Measurements from ENCODE around the gene ZNF324.
"Not testable (repeated sequence)": the region's sequence is repeated elsewhere in the genome, so short reads cannot be mapped to it uniquely, and the experiment has no call there.

ZNF324 gene

GRCh38 chr19:58466760-58467589, at the start of gene ZNF324:
Gene ZNF324, plus strand, starts transcription at chr19:58467080. Its CDS starts 2,106 bp downstream, at chr19:58469186.
- DNase-seq (ENCODE audit: extremely low read depth in 1 of 2, low read depth in 1 of 2): peak; percentile 96 to 97

- DNase-seq (ENCODE audit: extremely low read depth in 1 of 2, low read depth in 1 of 2): no peak
Measured at GRCh38 chr19:58428617-58429016, 38.3 kb upstream of the ZNF324 start.

GRCh38 chr19:58429745-58430144, 37.1 kb upstream of the ZNF324 start:
- no peak for DNase-seq (ENCODE audit: extremely low read depth in 1 of 2, low read depth in 1 of 2)

GRCh38 chr19:58434217-58434616, 32.7 kb upstream of the ZNF324 start:
- no peak for DNase-seq (ENCODE audit: extremely low read depth in 1 of 2, low read depth in 1 of 2)

- peak; percentile 85 to 95 for DNase-seq (ENCODE audit: extremely low read depth in 1 of 2, low read depth in 1 of 2)
Measured at GRCh38 chr19:58439576-58440554, 27.0 kb upstream of the ZNF324 start, which contains the start of gene ZNF132. Gene ZNF132, minus strand, starts transcription at chr19:58440153. Its CDS starts 332 bp downstream, at chr19:58439821.

- no peak for DNase-seq (ENCODE audit: extremely low read depth in 1 of 2, low read depth in 1 of 2)
Measured at GRCh38 chr19:58440556-58440955, 26.3 kb upstream of the ZNF324 start.

- not testable (repeated sequence) for DNase-seq (ENCODE audit: extremely low read depth in 1 of 2, low read depth in 1 of 2)
Measured at GRCh38 chr19:58442986-58443385, 23.9 kb upstream of the ZNF324 start.

GRCh38 chr19:58448860-58449259, 18.0 kb upstream of the ZNF324 start:
- not testable (repeated sequence) for DNase-seq (ENCODE audit: extremely low read depth in 1 of 2, low read depth in 1 of 2)

- not testable (repeated sequence) for DNase-seq (ENCODE audit: extremely low read depth in 1 of 2, low read depth in 1 of 2)
Measured at GRCh38 chr19:58449980-58450379, 16.9 kb upstream of the ZNF324 start.

- no peak for DNase-seq (ENCODE audit: extremely low read depth in 1 of 2, low read depth in 1 of 2)
Measured at GRCh38 chr19:58450856-58451357, 16.0 kb upstream of the ZNF324 start.

GRCh38 chr19:58451358-58452101, 15.3 kb upstream of the ZNF324 start, which contains the start of gene ZNF324B:
Gene ZNF324B, plus strand, starts transcription at chr19:58451622. Its CDS starts 2,080 bp downstream, at chr19:58453702.
- peak; percentile 88 to 95 for DNase-seq (ENCODE audit: extremely low read depth in 1 of 2, low read depth in 1 of 2)

GRCh38 chr19:58453743-58454142, 13.1 kb upstream of the ZNF324 start:
- no peak for DNase-seq (ENCODE audit: extremely low read depth in 1 of 2, low read depth in 1 of 2)

GRCh38 chr19:58455306-58455705, 11.6 kb upstream of the ZNF324 start:
- no peak for DNase-seq (ENCODE audit: extremely low read depth in 1 of 2, low read depth in 1 of 2)

- no peak for DNase-seq (ENCODE audit: extremely low read depth in 1 of 2, low read depth in 1 of 2)
Measured at GRCh38 chr19:58456111-58456510, 10.8 kb upstream of the ZNF324 start.

GRCh38 chr19:58460039-58460438, 6.8 kb upstream of the ZNF324 start:
- DNase-seq (ENCODE audit: extremely low read depth in 1 of 2, low read depth in 1 of 2): no peak

GRCh38 chr19:58466089-58466759, 656 bp upstream of the ZNF324 start:
- no peak for DNase-seq (ENCODE audit: extremely low read depth in 1 of 2, low read depth in 1 of 2)

GRCh38 chr19:58468216-58468839, 1.4 kb downstream of the ZNF324 start:
- no peak for DNase-seq (ENCODE audit: extremely low read depth in 1 of 2, low read depth in 1 of 2)

GRCh38 chr19:58469241-58470013, 2.5 kb downstream of the ZNF324 start:
- no peak for DNase-seq (ENCODE audit: extremely low read depth in 1 of 2, low read depth in 1 of 2)
